HFFc6 (cell line): ENCODE measurements around the gene LRRC28. TPM values are rescaled to one million over a fixed set of nuclear protein-coding genes. Genes with fewer than 3 reads are reported as not detected.

Experiments used
- DNase-seq: peaks from one replicate; pipeline ENCODE4 v3.0.0-alpha.2; 2018
- H3K27ac Mint-ChIP-seq: 2 replicates; pipeline ENCODE4 v1.8.0; 2020; ENCODE audit warnings: mild to moderate bottlenecking, mixed read lengths
- H3K27me3 Mint-ChIP-seq: 2 replicates; pipeline ENCODE4 v1.8.0; 2021; ENCODE audit warnings: mild to moderate bottlenecking, moderate library complexity, mixed read lengths; ENCODE audit not compliant: insufficient read depth
- H3K36me3 Mint-ChIP-seq: 2 replicates; pipeline ENCODE4 v1.8.0; 2021; ENCODE audit warnings: low read depth, mixed read lengths
- H3K4me1 Mint-ChIP-seq: 2 replicates; pipeline ENCODE4 v1.8.0; 2020; ENCODE audit warnings: low read depth, mixed read lengths
- H3K4me3 Mint-ChIP-seq: 2 replicates; pipeline ENCODE4 v1.8.0; 2020; ENCODE audit warnings: mild to moderate bottlenecking, moderate library complexity, mixed read lengths
- H3K9me3 Mint-ChIP-seq: 2 replicates; pipeline ENCODE4 v1.8.0; 2020; ENCODE audit warnings: mild to moderate bottlenecking, mixed read lengths
- CTCF ChIP-seq: fragments of 200-600 bp; sonication (generic); IDR thresholded peaks from 2 replicates; pipeline ENCODE4 v1.5.0; 2021; ENCODE audit warnings: antibody characterized with exemption, mild to moderate bottlenecking
- total RNA-seq, 6 experiments: library from RNA; stranded (reverse); fragmentation: NEBNext Ultra II Directional; extraction: Animal tissue kit (Norgen Biotek cat#: 25700); gene quantifications; 2 replicates in 1 of 6; 3 replicates in 5 of 6; pipeline ENCODE4 v1.2.3, GENCODE V29; 2021

LRRC28 gene
- total RNA-seq, 6 experiments from 2014 or later = 11.1 to 18.4 (median 15.1) TPM

- Mint-ChIP-seq H3K27ac (no peak overlapping the region), H3K4me3 (no peak overlapping the region), H3K4me1 (no peaks in the 10 kb centered on the region; the same call in 1 of the 2 replicates), H3K36me3 (no peaks in the 10 kb centered on the region), H3K27me3 (no peaks in the 10 kb centered on the region; the same call in 1 of the 2 replicates), H3K9me3 (no peaks in the 10 kb centered on the region)
- no peak for DNase-seq
- TF ChIP-seq CTCF = no peak
Observed at GRCh38 chr15:99433757-99434450, 182.6 kb downstream of the LRRC28 start.

- TF ChIP-seq CTCF = no peak
- no peak for DNase-seq
- H3K27me3 Mint-ChIP-seq = no peaks in the 10 kb centered on the region; the same call in 1 of the 2 replicates
- no peaks in the 10 kb centered on the region; the same call in 1 of the 2 replicates for H3K4me1 Mint-ChIP-seq
- H3K36me3 Mint-ChIP-seq = no peaks in the 10 kb centered on the region
- H3K4me3 Mint-ChIP-seq = no peak overlapping the region
- H3K27ac Mint-ChIP-seq = no peak overlapping the region
- no peaks in the 10 kb centered on the region for H3K9me3 Mint-ChIP-seq
Observed at GRCh38 chr15:99434506-99435112, 183.3 kb downstream of the LRRC28 start.

- Mint-ChIP-seq H3K4me1 (no peaks in the 10 kb centered on the region; the same call in 1 of the 2 replicates), H3K27ac (no peak overlapping the region), H3K4me3 (no peak overlapping the region), H3K27me3 (no peaks in the 10 kb centered on the region; the same call in none of the 2 replicates), H3K36me3 (no peaks in the 10 kb centered on the region), H3K9me3 (no peaks in the 10 kb centered on the region)
- no peak for DNase-seq
- no peak for TF ChIP-seq CTCF
Observed at GRCh38 chr15:99435113-99435695, 183.9 kb downstream of the LRRC28 start.

- Mint-ChIP-seq H3K4me3 (no peak overlapping the region), H3K36me3 (no peaks in the 10 kb centered on the region), H3K27me3 (no peaks in the 10 kb centered on the region; the same call in none of the 2 replicates), H3K4me1 (peaks cover under 1% of the 10 kb centered on the region), H3K9me3 (no peaks in the 10 kb centered on the region), H3K27ac (no peak overlapping the region)
- TF ChIP-seq CTCF = no peak
- DNase-seq = no peak
Observed at GRCh38 chr15:99435877-99436541, 184.7 kb downstream of the LRRC28 start.

- Mint-ChIP-seq H3K36me3 (no peaks in the 10 kb centered on the region), H3K4me3 (no peak overlapping the region), H3K27ac (no peak overlapping the region), H3K9me3 (no peaks in the 10 kb centered on the region), H3K4me1 (peaks cover 8% of the 10 kb centered on the region), H3K27me3 (peaks cover 2% of the 10 kb centered on the region)
- TF ChIP-seq CTCF = no peak
- DNase-seq = no peak
Observed at GRCh38 chr15:99436542-99437314, 185.4 kb downstream of the LRRC28 start.
